ENCODE data around the gene GPR107. TPM values are rescaled to one million over a fixed set of nuclear protein-coding genes. Genes with fewer than 3 reads are reported as not detected.

Gene GPR107
- total RNA-seq, 1 donor from 2014 or later = 43.8 TPM

DNA sequence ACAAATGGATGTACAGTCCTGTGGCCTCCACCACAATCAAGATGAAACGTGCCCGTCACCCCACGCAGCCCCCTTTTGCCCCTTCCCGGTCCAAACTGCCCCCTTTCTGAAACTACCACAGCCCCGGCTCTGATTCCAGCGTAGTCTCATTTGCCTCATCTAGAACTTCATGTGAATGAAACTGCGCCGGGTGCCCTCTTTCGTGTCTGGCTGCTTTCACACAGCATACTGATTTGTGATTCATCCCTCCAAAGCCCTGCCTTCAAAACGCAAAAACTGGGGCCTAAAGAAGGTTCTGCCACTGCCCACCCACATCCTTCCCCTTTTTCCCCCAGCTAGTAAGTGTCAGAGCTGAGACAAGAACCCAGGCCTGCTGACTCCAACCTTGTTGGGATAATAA is 87.0 kb downstream of the GPR107 start:
- no peak for DNase-seq (ENCODE audit: low read depth, low spot score)
- Mint-ChIP-seq H3K36me3 (ENCODE audit: low read depth) (no peaks in the 10 kb centered on the region), H3K27me3 (ENCODE audit: low read depth) (peaks cover 8% of the 10 kb centered on the region), H3K27ac (ENCODE audit: unreplicated experiment) (peak overlapping the region; percentile 27), H3K9me3 (no peaks in the 10 kb centered on the region), H3K4me1 (peaks cover 51% of the 10 kb centered on the region), H3K4me3 (no peak overlapping the region)
- no peak for TF ChIP-seq CTCF (conservative IDR thresholded peaks at IDR 0.05)

DNA sequence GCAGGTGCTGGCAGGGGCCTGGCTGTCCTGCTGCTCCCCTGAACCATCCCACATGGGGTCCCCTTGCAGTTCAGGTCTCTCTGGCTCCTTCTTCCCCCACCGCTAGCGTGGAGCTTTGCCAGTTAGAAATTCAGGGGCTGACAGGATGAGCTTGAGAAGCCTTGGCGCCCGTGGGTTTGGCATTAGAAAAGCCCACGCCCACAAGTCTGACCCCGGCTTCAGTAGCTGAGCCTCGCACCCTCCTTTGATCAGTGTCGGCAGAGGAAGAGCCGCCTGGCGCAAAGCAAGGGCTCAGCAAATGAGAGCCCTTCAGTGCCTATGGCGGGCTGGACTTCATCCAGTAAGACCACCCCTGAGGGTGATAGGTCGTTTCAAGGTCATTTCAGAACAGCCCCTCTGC is 88.3 kb downstream of the GPR107 start:
- no peak for TF ChIP-seq CTCF (conservative IDR thresholded peaks at IDR 0.05)
- peaks cover 47% of the 10 kb centered on the region for H3K4me1 Mint-ChIP-seq
- DNase-seq (ENCODE audit: low read depth, low spot score) = no peak

DNA sequence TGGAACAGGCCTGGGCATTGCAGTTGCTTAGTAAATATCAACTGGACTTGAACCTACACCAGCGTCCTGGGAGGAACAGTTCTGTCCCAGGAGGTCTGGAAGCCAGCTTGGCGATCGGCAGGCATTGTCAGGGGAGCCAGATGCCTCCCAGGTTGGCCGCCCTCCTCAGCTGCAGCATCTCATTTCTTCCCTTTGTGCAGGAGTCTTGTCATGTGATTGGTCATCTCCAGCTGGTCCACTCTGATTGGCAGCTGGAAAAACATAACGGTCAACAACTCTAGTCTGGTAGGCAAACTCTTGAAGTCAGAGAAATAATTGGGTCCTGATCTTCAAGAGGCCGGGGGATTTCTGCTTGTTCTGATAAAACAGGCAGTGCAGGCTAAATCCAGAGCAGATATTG is 88.9 kb downstream of the GPR107 start:
- Mint-ChIP-seq H3K4me3 (no peak overlapping the region), H3K36me3 (ENCODE audit: low read depth) (no peaks in the 10 kb centered on the region), H3K27ac (ENCODE audit: unreplicated experiment) (no peak overlapping the region), H3K4me1 (peaks cover 42% of the 10 kb centered on the region), H3K27me3 (ENCODE audit: low read depth) (peaks cover 11% of the 10 kb centered on the region), H3K9me3 (no peaks in the 10 kb centered on the region)
- TF ChIP-seq CTCF (conservative IDR thresholded peaks at IDR 0.05) = no peak
- DNase-seq (ENCODE audit: low read depth, low spot score) = no peak

More for the DNA sequence above, 88.3 kb downstream of the GPR107 start:
- H3K9me3 Mint-ChIP-seq = no peaks in the 10 kb centered on the region
- no peak overlapping the region for H3K27ac Mint-ChIP-seq (ENCODE audit: unreplicated experiment)
- H3K27me3 Mint-ChIP-seq (ENCODE audit: low read depth) = peaks cover 11% of the 10 kb centered on the region
- no peak overlapping the region for H3K4me3 Mint-ChIP-seq
- no peaks in the 10 kb centered on the region for H3K36me3 Mint-ChIP-seq (ENCODE audit: low read depth)

DNA sequence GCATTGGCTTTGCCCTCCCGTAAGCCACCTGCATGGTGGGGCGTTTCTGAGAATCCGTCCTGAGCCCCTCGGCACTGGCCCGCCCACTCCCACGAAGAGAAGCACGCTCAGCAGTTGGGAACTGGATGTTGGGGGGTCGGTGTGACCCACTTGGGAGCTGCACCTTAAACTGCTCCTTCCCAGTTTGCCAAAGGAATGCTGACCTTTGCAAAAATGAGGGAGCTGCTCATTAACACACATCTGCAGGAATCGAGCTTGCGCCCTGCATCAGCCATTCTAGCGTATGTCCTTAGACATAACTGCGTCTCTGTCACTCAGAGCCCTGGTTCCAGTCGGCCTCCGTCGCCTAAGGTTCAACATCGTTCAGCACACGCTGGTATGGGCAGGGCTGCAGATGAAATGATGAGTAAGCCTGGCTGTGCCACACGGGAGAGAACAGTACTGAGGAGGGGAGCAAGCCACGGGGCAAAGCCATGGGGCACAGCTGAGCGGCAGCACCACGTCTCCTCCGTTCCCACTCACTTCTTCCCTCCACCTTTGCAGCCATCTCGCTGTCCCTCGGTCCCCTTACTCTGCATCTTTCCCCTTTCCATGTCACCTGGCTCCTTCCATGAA is 89.7 kb downstream of the GPR107 start:
- TF ChIP-seq CTCF (conservative IDR thresholded peaks at IDR 0.05) = no peak
- peaks cover 11% of the 10 kb centered on the region for H3K27me3 Mint-ChIP-seq (ENCODE audit: low read depth)
- peaks cover 34% of the 10 kb centered on the region for H3K4me1 Mint-ChIP-seq
- DNase-seq (ENCODE audit: low read depth, low spot score) = no peak
- no peaks in the 10 kb centered on the region for H3K9me3 Mint-ChIP-seq
- H3K36me3 Mint-ChIP-seq (ENCODE audit: low read depth) = no peaks in the 10 kb centered on the region
- H3K27ac Mint-ChIP-seq (ENCODE audit: unreplicated experiment) = no peak overlapping the region
- no peak overlapping the region for H3K4me3 Mint-ChIP-seq

GRCh38 chr9:130143958-130144366 is 90.3 kb downstream of the GPR107 start:
- DNase-seq (ENCODE audit: low read depth, low spot score) = no peak
- Mint-ChIP-seq H3K27me3 (ENCODE audit: low read depth) (peaks cover 11% of the 10 kb centered on the region), H3K9me3 (no peaks in the 10 kb centered on the region)

More at GRCh38 chr9:130143958-130144366, 90.3 kb downstream of the GPR107 start:
- H3K4me3 Mint-ChIP-seq = peak overlapping the region; percentile 51
- no peak overlapping the region for H3K27ac Mint-ChIP-seq (ENCODE audit: unreplicated experiment)
- peaks cover 28% of the 10 kb centered on the region for H3K4me1 Mint-ChIP-seq
- TF ChIP-seq CTCF (conservative IDR thresholded peaks at IDR 0.05) = no peak
- no peaks in the 10 kb centered on the region for H3K36me3 Mint-ChIP-seq (ENCODE audit: low read depth)
